ENCODE data around the gene NGF.
A peak's percentile ranks its signal among the peaks of the same experiment; 100 is the strongest.

NGF gene

DNA sequence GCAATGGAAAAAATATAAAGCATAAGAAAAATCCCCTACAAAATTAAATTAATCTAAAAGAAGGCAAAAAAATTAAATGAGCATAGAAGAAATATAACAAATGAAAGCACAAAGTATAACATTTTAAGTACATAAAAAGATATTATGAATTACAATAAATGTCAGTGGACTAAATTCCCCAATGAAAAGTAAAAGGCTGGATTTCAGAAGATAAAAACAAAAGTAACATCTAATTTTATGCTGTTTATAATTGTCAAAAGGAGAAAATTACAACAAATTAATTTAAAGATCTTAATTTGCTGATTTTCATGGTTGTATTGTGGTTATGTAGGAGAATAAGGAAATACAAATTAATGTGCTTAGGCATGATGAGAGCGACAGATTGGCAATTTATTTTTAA lies 92.8 kb downstream of the NGF start:
- H3K27me3 ChIP-seq: no peaks in the 10 kb centered on the region
- peaks cover 0 to 7% (median 0%) of the 10 kb centered on the region in 3 donors for H3K9me3 ChIP-seq
- no peak for DNase-seq
- intact Hi-C loops (cut with DNase I; ENCODE audit: low total_unique reads): no loop called here
- no peaks in the 10 kb centered on the region for H3K36me3 ChIP-seq
- TF ChIP-seq, protein P1, sequence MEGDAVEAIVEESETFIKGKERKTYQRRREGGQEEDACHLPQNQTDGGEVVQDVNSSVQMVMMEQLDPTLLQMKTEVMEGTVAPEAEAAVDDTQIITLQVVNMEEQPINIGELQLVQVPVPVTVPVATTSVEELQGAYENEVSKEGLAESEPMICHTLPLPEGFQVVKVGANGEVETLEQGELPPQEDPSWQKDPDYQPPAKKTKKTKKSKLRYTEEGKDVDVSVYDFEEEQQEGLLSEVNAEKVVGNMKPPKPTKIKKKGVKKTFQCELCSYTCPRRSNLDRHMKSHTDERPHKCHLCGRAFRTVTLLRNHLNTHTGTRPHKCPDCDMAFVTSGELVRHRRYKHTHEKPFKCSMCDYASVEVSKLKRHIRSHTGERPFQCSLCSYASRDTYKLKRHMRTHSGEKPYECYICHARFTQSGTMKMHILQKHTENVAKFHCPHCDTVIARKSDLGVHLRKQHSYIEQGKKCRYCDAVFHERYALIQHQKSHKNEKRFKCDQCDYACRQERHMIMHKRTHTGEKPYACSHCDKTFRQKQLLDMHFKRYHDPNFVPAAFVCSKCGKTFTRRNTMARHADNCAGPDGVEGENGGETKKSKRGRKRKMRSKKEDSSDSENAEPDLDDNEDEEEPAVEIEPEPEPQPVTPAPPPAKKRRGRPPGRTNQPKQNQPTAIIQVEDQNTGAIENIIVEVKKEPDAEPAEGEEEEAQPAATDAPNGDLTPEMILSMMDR (IDR thresholded peaks at IDR 0.05): no peak
- H3K4me3 ChIP-seq: no peak overlapping the region
- H3K27ac ChIP-seq: no peak overlapping the region
- H3K4me1 ChIP-seq: no peaks in the 10 kb centered on the region

DNA sequence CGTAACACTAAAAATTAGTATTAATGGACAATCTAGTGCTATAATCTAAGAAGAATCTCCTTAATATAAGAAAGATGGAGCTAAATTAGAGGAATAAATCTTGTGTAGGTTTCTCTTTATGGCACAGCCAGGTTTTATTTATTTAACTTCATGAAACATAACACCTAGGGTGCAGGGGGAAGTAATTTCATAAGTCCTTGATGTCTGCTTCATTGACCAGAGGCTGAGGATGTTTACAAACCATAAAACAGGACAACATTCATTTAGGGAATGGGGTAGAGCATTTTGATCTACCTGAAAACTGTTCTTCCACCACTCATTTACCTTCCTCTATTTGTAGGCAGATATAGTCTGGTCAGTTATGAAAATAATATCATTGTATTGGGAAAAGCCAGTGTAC lies 95.5 kb downstream of the NGF start:
- intact Hi-C loops (cut with DNase I; ENCODE audit: low total_unique reads): no loop called here
- Histone ChIP-seq H3K9me3 (peaks cover 0 to 7% (median 0%) of the 10 kb centered on the region in 3 donors), H3K4me3 (no peak overlapping the region), H3K4me1 (peaks cover 0 to 10% (median 6%) of the 10 kb centered on the region in 4 donors), H3K36me3 (no peaks in the 10 kb centered on the region), H3K27me3 (no peaks in the 10 kb centered on the region), H3K27ac (no peak overlapping the region)
- no peak for DNase-seq
- TF ChIP-seq, protein P1 (IDR thresholded peaks at IDR 0.05): no peak

DNA sequence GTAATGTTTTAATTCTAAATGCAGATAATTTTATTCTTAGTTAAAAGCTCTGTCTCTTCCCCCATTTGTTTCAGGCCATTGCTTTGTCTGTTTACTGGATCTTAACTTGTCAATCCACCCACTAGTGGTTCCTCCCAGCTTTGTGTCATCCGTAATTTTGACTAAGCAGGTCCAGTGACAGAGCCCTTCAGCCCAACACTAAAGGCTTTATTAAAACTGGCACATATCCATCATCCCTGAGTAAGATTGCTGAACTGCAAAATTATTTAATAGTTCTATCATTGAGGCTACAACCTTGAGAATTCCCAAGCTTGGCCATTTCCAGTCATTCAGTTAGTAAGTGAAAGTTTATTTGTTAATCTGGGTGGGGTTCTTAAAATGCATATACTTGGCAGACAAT lies 96.7 kb downstream of the NGF start:
- TF ChIP-seq, protein P1 (IDR thresholded peaks at IDR 0.05): no peak
- Histone ChIP-seq H3K4me3 (no peak overlapping the region), H3K27me3 (no peaks in the 10 kb centered on the region), H3K9me3 (peaks cover 0 to 7% (median 0%) of the 10 kb centered on the region in 3 donors), H3K27ac (no peak overlapping the region), H3K36me3 (no peaks in the 10 kb centered on the region), H3K4me1 (peaks cover 0 to 10% (median 6%) of the 10 kb centered on the region in 4 donors)
- no peak for DNase-seq
- intact Hi-C loops (cut with DNase I; ENCODE audit: low total_unique reads): no loop called here

DNA sequence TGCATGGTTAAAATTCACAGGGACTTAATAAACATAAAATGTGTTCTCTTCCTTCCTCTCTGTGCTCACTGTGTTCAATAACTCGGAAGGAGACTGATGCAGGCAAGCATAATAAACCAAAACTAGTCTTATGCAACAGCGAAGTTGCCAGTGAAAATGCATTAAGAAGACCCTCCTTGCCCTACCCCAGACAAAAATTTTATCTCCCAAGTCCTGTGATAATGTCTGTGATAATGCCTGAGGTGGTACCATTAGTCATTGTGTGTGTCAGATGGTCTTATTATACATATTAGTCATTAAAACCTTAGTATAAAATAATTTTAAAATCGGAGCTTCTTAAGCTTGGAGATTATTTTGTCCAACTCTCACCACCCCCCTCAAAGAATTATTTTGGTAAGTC lies 97.8 kb downstream of the NGF start:
- H3K27me3 ChIP-seq: no peaks in the 10 kb centered on the region
- TF ChIP-seq, protein P1 (IDR thresholded peaks at IDR 0.05): no peak
- H3K4me1 ChIP-seq: peaks cover 0 to 10% (median 6%) of the 10 kb centered on the region in 4 donors
- H3K4me3 ChIP-seq: no peak overlapping the region
- no peak overlapping the region for H3K27ac ChIP-seq
- intact Hi-C loops (cut with DNase I; ENCODE audit: low total_unique reads): no loop called here
- no peaks in the 10 kb centered on the region for H3K36me3 ChIP-seq
- H3K9me3 ChIP-seq: peaks cover 0 to 4% (median 0%) of the 10 kb centered on the region in 3 donors
- DNase-seq: no peak

DNA sequence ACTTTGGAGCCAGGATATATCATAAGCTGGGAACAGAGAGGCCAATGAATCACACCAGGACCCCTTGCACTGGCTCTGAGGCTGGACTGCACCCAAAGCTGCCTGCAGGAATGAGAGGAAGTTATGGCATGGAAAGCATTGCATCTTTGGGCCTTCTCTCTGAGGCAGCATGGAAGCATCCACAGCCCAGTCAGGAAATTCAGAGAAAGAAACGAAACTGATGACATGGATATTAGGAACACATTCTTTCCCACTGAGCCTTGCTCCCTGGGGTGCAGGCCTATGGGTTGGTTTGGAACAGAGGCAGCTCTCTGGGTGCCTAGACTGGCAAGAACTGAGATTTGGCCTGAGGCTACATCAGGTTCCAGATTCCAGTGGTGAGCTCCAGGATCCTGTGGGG lies 98.6 kb downstream of the NGF start:
- intact Hi-C loops (cut with DNase I; ENCODE audit: low total_unique reads): no loop called here
- TF ChIP-seq, protein P1 (IDR thresholded peaks at IDR 0.05): no peak
- H3K9me3 ChIP-seq: no peaks in the 10 kb centered on the region
- peaks cover 0 to 10% (median 6%) of the 10 kb centered on the region in 4 donors for H3K4me1 ChIP-seq
- no peaks in the 10 kb centered on the region for H3K36me3 ChIP-seq
- H3K27ac ChIP-seq: peak overlapping the region in 1 of 2 donors; percentile 26
- H3K27me3 ChIP-seq: no peaks in the 10 kb centered on the region
- no peak overlapping the region for H3K4me3 ChIP-seq
- no peak for DNase-seq

DNA sequence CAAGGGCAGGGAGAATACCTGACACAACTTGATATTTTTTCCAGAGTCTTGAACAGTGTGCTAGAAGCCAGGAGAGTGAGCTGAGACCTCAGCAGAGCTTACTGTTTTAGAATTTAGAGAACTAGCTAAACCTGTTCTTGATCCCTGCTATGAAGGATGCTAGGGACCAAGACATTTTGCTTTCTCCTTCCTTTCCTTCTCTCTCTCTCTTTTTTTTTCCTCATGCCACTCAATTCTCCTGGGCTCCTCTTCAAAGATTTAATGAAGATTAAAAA lies 99.0 kb downstream of the NGF start:
- Histone ChIP-seq H3K27me3 (no peaks in the 10 kb centered on the region), H3K4me1 (peaks cover 0 to 10% (median 6%) of the 10 kb centered on the region in 4 donors), H3K9me3 (no peaks in the 10 kb centered on the region), H3K4me3 (no peak overlapping the region), H3K36me3 (no peaks in the 10 kb centered on the region), H3K27ac (peak overlapping the region in 1 of 2 donors; percentile 26)
- intact Hi-C loops (cut with DNase I; ENCODE audit: low total_unique reads): no loop called here
- TF ChIP-seq, protein P1 (IDR thresholded peaks at IDR 0.05): no peak
- DNase-seq: no peak

Data from tibial artery (tissue), 4 donors.